Tibial nerve (tissue), 4 donors: ENCODE results near the gene KLK12. TPM values are rescaled to one million over a fixed set of nuclear protein-coding genes. Genes with fewer than 3 reads are reported as not detected.

Experiments used
- DNase-seq, 2 donors: peaks; one replicate each; pipeline ENCODE4 v3.0.0-alpha.2; 2019; ENCODE audit warnings: low spot score in 2 of 2
- H3K27ac ChIP-seq, 4 donors: fragments of 200-600 bp; sonication (generic) in 3 of 4; one replicate each; pipeline ENCODE4 v1.5.1; 2017 to 2019; ENCODE audit warnings: mild to moderate bottlenecking in 1 of 4
- H3K27me3 ChIP-seq, 2 donors: fragments of 200-600 bp; sonication (generic) in 1 of 2; one replicate each; pipeline versions ENCODE4 v1.5.1 to v1.6.0; 2017 to 2019
- H3K36me3 ChIP-seq, 3 donors: fragments of 200-600 bp; sonication (generic); one replicate each; pipeline ENCODE4 v1.5.1; 2018 to 2019
- H3K4me1 ChIP-seq, 4 donors: fragments of 200-600 bp; sonication (generic) in 3 of 4; one replicate each; pipeline ENCODE4 v1.5.1; 2017 to 2019
- H3K4me3 ChIP-seq, 4 donors: fragments of 200-600 bp; sonication (generic) in 3 of 4; one replicate each; pipeline ENCODE4 v1.5.1; 2017 to 2019; ENCODE audit warnings: mild to moderate bottlenecking in 1 of 4, moderate library complexity in 1 of 4
- H3K9me3 ChIP-seq, 4 donors: fragments of 200-600 bp; sonication (generic) in 3 of 4; one replicate each; pipeline ENCODE4 v1.5.1; 2017 to 2019
- EP300 ChIP-seq, 2 donors: sonication (generic); formaldehyde crosslinking; IDR thresholded peaks; one replicate each; pipeline ENCODE4 v1.6.1; 2017; ENCODE audit warnings: antibody characterized with exemption in 2 of 2, mild to moderate bottlenecking in 1 of 2
- POLR2A ChIP-seq, 2 donors: fragments of 450-650 bp; IDR thresholded peaks; one replicate each; pipeline ENCODE4 v1.6.1; 2017; ENCODE audit warnings: antibody characterized with exemption in 2 of 2, mild to moderate bottlenecking in 2 of 2, moderate library complexity in 2 of 2
- WGBS, 2 donors: methylation state at CpG; one replicate each; pipeline ENCODE4 v1.1.5; 2018; 5-methylcytosine and 5-hydroxymethylcytosine counted together
- total RNA-seq, 4 donors: library from RNA; depleted of rRNA; stranded (reverse); fragments of >200 nt; gene quantifications; one replicate each; pipeline ENCODE4 v1.1.0, GENCODE V29; 2016
- TF ChIP-seq, protein P1 (sequence below), 5 experiments: fragments of 200-600 bp in 3 of 5; fragments of 450-650 bp in 2 of 5; sonication (generic) in 3 of 5; IDR thresholded peaks; one replicate each; pipeline ENCODE4 v1.5.1; 2016 to 2019; ENCODE audit warnings: antibody characterized with exemption in 5 of 5, mild to moderate bottlenecking in 3 of 5, moderate library complexity in 2 of 5

The KLK12 gene
- total RNA-seq, 4 donors from 2014 or later, result not detected

DNA sequence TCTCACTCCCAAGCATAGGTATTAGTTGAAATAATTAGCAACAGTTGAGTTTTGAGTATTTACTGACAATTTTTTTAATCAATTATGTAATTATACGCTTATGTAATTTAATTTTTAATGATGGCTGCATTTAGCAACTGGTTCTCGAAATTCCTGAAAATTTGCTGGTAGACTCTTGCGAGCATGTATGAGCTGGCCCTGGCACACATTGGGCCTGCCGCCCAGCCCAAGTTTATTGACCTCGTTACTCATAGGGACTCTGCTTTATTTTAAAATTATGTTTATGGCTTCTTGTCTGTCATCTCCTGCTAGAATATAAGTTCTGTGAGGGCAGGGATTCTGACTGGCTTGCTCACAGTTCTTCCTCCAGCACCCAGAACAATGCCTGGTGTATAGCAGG, 41.2 kb upstream of the KLK12 start:
- WGBS, 2 donors, result 88 to 90% methylated on average over 5 of the region's 5 CpGs
- DNase-seq, result no peak
- no peak overlapping the region for H3K4me3 ChIP-seq
- no peak overlapping the region for H3K27ac ChIP-seq
- peaks cover 0 to 14% (median 0%) of the 10 kb centered on the region in 4 donors for H3K9me3 ChIP-seq
- no peaks in the 10 kb centered on the region for H3K4me1 ChIP-seq
- peaks cover 0 to 3% of the 10 kb centered on the region in 2 donors for H3K27me3 ChIP-seq
- H3K36me3 ChIP-seq, result no peaks in the 10 kb centered on the region
- TF ChIP-seq POLR2A (IDR thresholded peaks at IDR 0.05), result no peak
- no peak for TF ChIP-seq EP300 (IDR thresholded peaks at IDR 0.05)
- TF ChIP-seq, protein P1, sequence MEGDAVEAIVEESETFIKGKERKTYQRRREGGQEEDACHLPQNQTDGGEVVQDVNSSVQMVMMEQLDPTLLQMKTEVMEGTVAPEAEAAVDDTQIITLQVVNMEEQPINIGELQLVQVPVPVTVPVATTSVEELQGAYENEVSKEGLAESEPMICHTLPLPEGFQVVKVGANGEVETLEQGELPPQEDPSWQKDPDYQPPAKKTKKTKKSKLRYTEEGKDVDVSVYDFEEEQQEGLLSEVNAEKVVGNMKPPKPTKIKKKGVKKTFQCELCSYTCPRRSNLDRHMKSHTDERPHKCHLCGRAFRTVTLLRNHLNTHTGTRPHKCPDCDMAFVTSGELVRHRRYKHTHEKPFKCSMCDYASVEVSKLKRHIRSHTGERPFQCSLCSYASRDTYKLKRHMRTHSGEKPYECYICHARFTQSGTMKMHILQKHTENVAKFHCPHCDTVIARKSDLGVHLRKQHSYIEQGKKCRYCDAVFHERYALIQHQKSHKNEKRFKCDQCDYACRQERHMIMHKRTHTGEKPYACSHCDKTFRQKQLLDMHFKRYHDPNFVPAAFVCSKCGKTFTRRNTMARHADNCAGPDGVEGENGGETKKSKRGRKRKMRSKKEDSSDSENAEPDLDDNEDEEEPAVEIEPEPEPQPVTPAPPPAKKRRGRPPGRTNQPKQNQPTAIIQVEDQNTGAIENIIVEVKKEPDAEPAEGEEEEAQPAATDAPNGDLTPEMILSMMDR (IDR thresholded peaks at IDR 0.05), result no peak

DNA sequence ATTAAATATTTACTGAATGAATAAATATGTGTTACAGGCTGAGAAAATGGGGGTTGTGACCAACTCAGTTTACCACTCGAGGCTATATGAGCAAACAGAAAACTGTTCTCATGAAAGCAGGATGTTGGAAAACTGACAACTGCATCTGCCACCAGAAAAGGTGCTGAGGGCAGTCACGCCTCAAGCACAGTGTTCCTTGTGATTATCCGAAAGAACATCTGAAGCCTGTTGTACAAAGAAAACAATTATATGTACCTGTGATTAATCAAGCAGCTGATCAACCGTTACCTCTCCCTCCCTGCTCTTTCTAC, 36.2 kb upstream of the KLK12 start:
- 58 to 65% methylated on average over 4 of the region's 4 CpGs for WGBS, 2 donors
- no peak overlapping the region for H3K27ac ChIP-seq
- no peak overlapping the region for H3K4me3 ChIP-seq
- TF ChIP-seq EP300 (IDR thresholded peaks at IDR 0.05), result no peak
- no peak for TF ChIP-seq POLR2A (IDR thresholded peaks at IDR 0.05)
- TF ChIP-seq, protein P1 (IDR thresholded peaks at IDR 0.05), result no peak
- DNase-seq, result no peak
- no peaks in the 10 kb centered on the region for H3K27me3 ChIP-seq
- no peaks in the 10 kb centered on the region for H3K36me3 ChIP-seq
- H3K4me1 ChIP-seq, result no peaks in the 10 kb centered on the region
- H3K9me3 ChIP-seq, result peaks cover 0 to 14% (median 0%) of the 10 kb centered on the region in 4 donors

DNA sequence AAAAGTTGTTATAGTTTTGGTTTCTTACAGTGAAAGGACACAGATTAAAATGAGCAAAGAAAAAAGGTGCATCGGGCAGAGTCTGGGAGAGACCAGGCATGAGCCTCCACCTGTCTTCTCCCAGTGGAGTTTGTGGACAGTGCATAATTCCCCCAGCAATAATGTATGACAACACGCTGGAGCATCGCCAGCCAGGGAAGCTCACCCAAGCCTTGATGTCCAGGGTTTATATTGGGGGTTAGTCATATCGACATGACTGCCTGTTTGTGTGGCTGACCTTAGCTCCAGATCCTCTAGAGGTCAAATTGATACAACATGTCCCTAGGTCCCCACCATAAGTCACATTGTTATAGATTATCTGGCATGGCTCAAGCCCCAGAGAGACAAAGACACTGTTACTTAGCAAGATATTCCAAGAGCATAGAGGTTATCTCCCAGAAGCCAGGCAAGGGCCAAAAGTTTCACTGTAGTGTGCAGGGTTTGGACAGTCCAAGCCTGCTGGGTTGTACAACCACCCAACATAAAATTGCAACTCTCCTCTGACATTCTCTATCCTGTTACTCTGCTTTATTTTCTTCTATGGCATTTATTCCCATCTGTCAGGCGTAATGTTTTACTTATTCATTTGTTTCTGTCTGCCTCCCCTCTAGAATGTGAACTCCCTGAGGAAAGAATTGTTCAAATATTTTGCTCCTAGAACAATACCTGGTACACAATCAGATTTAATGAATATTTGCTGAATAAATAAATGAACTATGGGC, 35.7 kb upstream of the KLK12 start:
- H3K27ac ChIP-seq, result no peak overlapping the region
- H3K4me1 ChIP-seq, result peaks cover 0 to 3% (median 0%) of the 10 kb centered on the region in 4 donors
- H3K9me3 ChIP-seq, result peaks cover 0 to 14% (median 0%) of the 10 kb centered on the region in 4 donors
- H3K4me3 ChIP-seq, result no peak overlapping the region
- H3K27me3 ChIP-seq, result peaks cover 0 to 5% of the 10 kb centered on the region in 2 donors
- DNase-seq, result no peak
- TF ChIP-seq, protein P1 (IDR thresholded peaks at IDR 0.05), result no peak
- TF ChIP-seq EP300 (IDR thresholded peaks at IDR 0.05), result no peak
- no peak for TF ChIP-seq POLR2A (IDR thresholded peaks at IDR 0.05)
- no peaks in the 10 kb centered on the region for H3K36me3 ChIP-seq
- 73 to 77% methylated on average over 5 of the region's 5 CpGs for WGBS, 2 donors

DNA sequence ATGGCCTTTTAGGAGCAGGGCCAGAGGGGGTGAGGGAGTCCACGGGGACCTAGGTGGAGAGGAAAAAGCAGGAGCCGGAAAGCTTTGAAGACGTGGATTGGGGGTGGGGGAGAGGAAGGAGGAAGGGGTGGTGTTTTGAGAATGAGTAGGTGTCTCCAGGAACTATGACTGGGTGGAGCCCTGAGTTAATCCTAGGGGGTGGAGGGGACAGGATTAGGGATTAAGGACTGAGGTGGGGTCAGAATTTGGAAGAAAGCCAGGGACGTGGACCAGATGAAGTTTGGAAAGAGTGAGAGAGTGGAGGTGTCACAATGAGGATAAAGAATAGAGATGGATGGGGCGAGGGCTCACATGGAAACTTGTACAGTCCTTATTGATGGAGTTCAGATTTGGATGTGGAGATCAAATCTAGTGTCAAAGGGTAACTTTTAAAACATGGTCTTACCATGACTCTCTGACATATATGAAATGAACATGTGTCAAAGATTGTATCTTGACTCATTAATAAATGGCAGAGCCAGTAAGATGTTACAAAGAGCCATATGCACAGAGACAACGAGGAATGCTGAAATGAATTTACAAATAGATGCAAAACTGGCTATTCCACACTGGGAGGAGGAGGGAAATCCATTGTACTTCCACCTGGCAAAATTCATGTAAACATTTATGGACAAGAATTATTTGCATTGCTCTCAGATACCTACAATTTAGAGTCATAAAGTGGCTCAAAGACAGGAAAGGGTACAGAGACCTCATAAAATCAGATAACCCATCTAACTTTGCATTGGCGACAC, 31.8 kb upstream of the KLK12 start:
- H3K27ac ChIP-seq, result no peak overlapping the region
- TF ChIP-seq POLR2A (IDR thresholded peaks at IDR 0.05) (no peak), EP300 (IDR thresholded peaks at IDR 0.05) (no peak)
- TF ChIP-seq, protein P1 (IDR thresholded peaks at IDR 0.05), result no peak
- H3K4me3 ChIP-seq, result no peak overlapping the region
- no peaks in the 10 kb centered on the region for H3K9me3 ChIP-seq
- DNase-seq, result no peak
- peaks cover 0 to 25% of the 10 kb centered on the region in 2 donors for H3K27me3 ChIP-seq
- H3K36me3 ChIP-seq, result no peaks in the 10 kb centered on the region
- WGBS, 2 donors, result 68 to 75% methylated on average over 7 of the region's 7 CpGs
- peaks cover 0 to 14% (median 0%) of the 10 kb centered on the region in 4 donors for H3K4me1 ChIP-seq
